Mucosa of descending colon (tissue), 3 donors: Measurements from ENCODE around the gene TXLNB. TPM values are rescaled to one million over a fixed set of nuclear protein-coding genes. Genes with fewer than 3 reads are reported as not detected.

Source experiments
- ATAC-seq: fragments of 200-7000 bp; cut with Tn5 transposase; one replicate; pipeline ENCODE4 v1.9.1; 2020; ENCODE audit warnings: mild to moderate bottlenecking, moderate library complexity
- DNase-seq, 3 donors: peaks; one replicate each; pipeline ENCODE4 v3.0.0-alpha.2; 2020
- H3K36me3 ChIP-seq: fragments of 200-600 bp; one replicate; pipeline ENCODE4 v1.8.0; 2021; ENCODE audit warnings: low read depth, mild to moderate bottlenecking
- H3K4me1 ChIP-seq: fragments of 200-600 bp; one replicate; pipeline ENCODE4 v1.8.0; 2021; ENCODE audit warnings: low read depth, mild to moderate bottlenecking
- H3K4me3 ChIP-seq: fragments of 200-600 bp; one replicate; pipeline ENCODE4 v1.8.0; 2021; ENCODE audit warnings: mild to moderate bottlenecking
- H3K9me3 ChIP-seq: fragments of 200-600 bp; one replicate; pipeline ENCODE4 v1.8.0; 2021; ENCODE audit warnings: mild to moderate bottlenecking
- CTCF ChIP-seq: fragments of 200-600 bp; IDR thresholded peaks from one replicate; pipeline ENCODE4 v1.8.0; 2022; ENCODE audit warnings: antibody characterized with exemption, mild to moderate bottlenecking
- intact Hi-C, 2 donors: fragments of 100-400 bp; cut with DNase I in 1 of 2; cut with micrococcal nuclease in 1 of 2; formaldehyde crosslinking; loops; one replicate each; pipeline versions ENCODE4 v1.11.0 to v1.11.1; 2022; cut with DNase I, micrococcal nuclease
- total RNA-seq, 3 donors: library from RNA; stranded (reverse); fragmentation: NEBNext Ultra II Directional in 2 of 3; extraction: Animal tissue kit (Norgen Biotek cat#: 25700) in 2 of 3; gene quantifications; one replicate each; pipeline versions ENCODE4 v1.2.1 to v1.2.4, GENCODE V29; 2021 to 2023
- donor health status: DM: no; HTN: no; CAD: no; lungs with moderate emphysema.
- donor health status: DM: no; HTN: no; CAD: no.
- donor health status: DM: no; HTN: yes; CAD: no.

Gene TXLNB
- total RNA-seq, 3 donors from 2014 or later = 0.29 to 0.89 (median 0.36) TPM

GRCh38 chr6:139336488-139336887 lies 44.7 kb upstream of the TXLNB start:
- DNase-seq = peak in 2 of 3 donors; percentile 37 to 39
- no peak for ATAC-seq
- H3K36me3 ChIP-seq = no peaks in the 10 kb centered on the region
- no peak overlapping the region for H3K4me3 ChIP-seq
- H3K9me3 ChIP-seq = no peaks in the 10 kb centered on the region
- no peaks in the 10 kb centered on the region for H3K4me1 ChIP-seq
- TF ChIP-seq CTCF = no peak
- intact Hi-C loops = no loop called here

GRCh38 chr6:139335447-139336210 lies 43.8 kb upstream of the TXLNB start:
- Histone ChIP-seq H3K36me3 (no peaks in the 10 kb centered on the region), H3K4me3 (no peak overlapping the region), H3K4me1 (no peaks in the 10 kb centered on the region), H3K9me3 (no peaks in the 10 kb centered on the region)
- no peak for TF ChIP-seq CTCF
- no peak for ATAC-seq
- intact Hi-C loops = no loop called here
- no peak for DNase-seq

- intact Hi-C loops = no loop called here
- peak; percentile 23 for ATAC-seq
- Histone ChIP-seq H3K9me3 (no peaks in the 10 kb centered on the region), H3K36me3 (no peaks in the 10 kb centered on the region), H3K4me3 (no peak overlapping the region), H3K4me1 (no peaks in the 10 kb centered on the region)
- DNase-seq = no peak
- TF ChIP-seq CTCF = no peak
These were observed 43.1 kb upstream of the TXLNB start for GRCh38 chr6:139334806-139335446.

GRCh38 chr6:139330826-139331500 lies 39.2 kb upstream of the TXLNB start:
- DNase-seq (no peak), ATAC-seq (no peak)
- Histone ChIP-seq H3K9me3 (no peaks in the 10 kb centered on the region), H3K4me3 (no peak overlapping the region), H3K4me1 (no peaks in the 10 kb centered on the region), H3K36me3 (no peaks in the 10 kb centered on the region)
- TF ChIP-seq CTCF = no peak
- intact Hi-C loops = no loop called here

GRCh38 chr6:139330306-139330705 lies 38.5 kb upstream of the TXLNB start:
- ATAC-seq (no peak), DNase-seq (no peak)
- no peak for TF ChIP-seq CTCF
- H3K9me3 ChIP-seq = no peaks in the 10 kb centered on the region
- H3K4me3 ChIP-seq = no peak overlapping the region
- H3K36me3 ChIP-seq = no peaks in the 10 kb centered on the region
- no peaks in the 10 kb centered on the region for H3K4me1 ChIP-seq
- intact Hi-C loops = no loop called here
